K562 (cell line): Measurements from ENCODE around the gene BCR. TPM values are rescaled to one million over a fixed set of nuclear protein-coding genes. Genes with fewer than 3 reads are reported as not detected.

Source experiments
- CEBPZ ChIP-seq: fragments of 150-350 bp; IDR thresholded peaks from 2 replicates; pipeline ENCODE4 v1.6.1; 2014; ENCODE audit warnings: low read depth, mild to moderate bottlenecking, low read length, borderline replicate concordance
- ETS1 ChIP-seq: conservative IDR thresholded peaks from 2 replicates; pipeline ENCODE4 v1.6.1; 2011; ENCODE audit warnings: low read depth, mild to moderate bottlenecking, low read length; ENCODE audit not compliant: control insufficient read depth
- MECOM ChIP-seq: fragments of 250-450 bp; sonication (Bioruptor Pico); IDR thresholded peaks from 2 replicates; pipeline ENCODE4 v1.8.0; 2022; ENCODE audit warnings: inconsistent platforms
- SMC3 ChIP-seq: conservative IDR thresholded peaks from 2 replicates; pipeline ENCODE4 v1.6.1; 2011; ENCODE audit warnings: low read depth, low read length, improper control_type of control experiment; ENCODE audit not compliant: insufficient read depth
- SPI1 ChIP-seq: IDR thresholded peaks from 2 replicates; pipeline ENCODE4 v1.6.1; 2011; ENCODE audit warnings: low read depth, low read length, control low read depth, borderline replicate concordance
- ZBTB33 ChIP-seq: sonication (generic); formaldehyde crosslinking; IDR thresholded peaks from 2 replicates; pipeline ENCODE4 v1.8.1; 2023; ENCODE audit warnings: mild to moderate bottlenecking, missing genetic modification reagents
- ZNF780A ChIP-seq: fragments of 250-450 bp; sonication (Bioruptor Pico); IDR thresholded peaks from 2 replicates; pipeline ENCODE4 v1.5.0; 2021; ENCODE audit warnings: mild to moderate bottlenecking
- ZNF830 ChIP-seq: fragments of 250-450 bp; sonication (Bioruptor Pico); IDR thresholded peaks from 2 replicates; pipeline ENCODE4 v1.5.0; 2021; ENCODE audit warnings: mild to moderate bottlenecking
- polyA plus RNA-seq, 8 experiments: library from polyadenylated mRNA; depleted of rRNA in 4 of 8; stranded (reverse) in 5 of 8; unstranded in 3 of 8; fragments of >200 nt; fragmentation: Nextera tagmentation in 2 of 8; fragmentation: Illumina TruSeq in 1 of 8; extraction: Ambion mirVana in 2 of 8; extraction: Trizol in 1 of 8; gene quantifications; 2 replicates each; pipeline versions ENCODE4 v1.2.1 to v1.2.3, GENCODE V29; 2011 to 2014; ENCODE audit warnings: inconsistent platforms in 1 of 8, missing spikeins in 1 of 8
- total RNA-seq, 7 experiments: library from RNA; depleted of rRNA in 6 of 7; stranded (reverse); fragments of >200 nt in 6 of 7; fragmentation: Illumina TruSeq in 2 of 7; extraction: Trizol in 2 of 7; gene quantifications; 2 replicates each; pipeline versions ENCODE4 v1.2.1 to v1.2.3, GENCODE V29; 2011 to 2021; ENCODE audit warnings: low replicate concordance in 1 of 7

BCR gene
- total and polyA plus RNA-seq, 9 of the 15 experiments (the other 6 are each of a cell fraction or from before 2014, with no cell fraction given), result 0.41 to 150 (median 45.6) TPM

- TF ChIP-seq CEBPZ (0 out of 2 replicates have a peak, but pooled peaks have one; percentile 3), ETS1 (no peak), ZNF830 (CRISPR knock-in tag) (no peak), MECOM (CRISPR knock-in tag) (no peak), SMC3 (0 out of 2 replicates have a peak, but pooled peaks have one; percentile 1), SPI1 (no peak), ZNF780A (no peak), ZBTB33 (CRISPR knock-in tag) (no peak)
These were observed 24.5 kb upstream of the BCR start (continued) for GRCh38 chr22:23155831-23156230.
